Large intestine (tissue), 3 donors: ENCODE results near the gene SUGP1. TPM values are rescaled to one million over a fixed set of nuclear protein-coding genes. Genes with fewer than 3 reads are reported as not detected.
"Not testable (repeated sequence)": the region's sequence is repeated elsewhere in the genome, so short reads cannot be mapped to it uniquely, and the experiment has no call there.

Source experiments
- DNase-seq, 2 donors: peaks; one replicate each; pipeline versions ENCODE4 v3.0.0 to v3.0.0-alpha.2; 2013
- H3K27ac ChIP-seq: one replicate; pipeline ENCODE4 v1.5.1; 2013; ENCODE audit warnings: low read length
- H3K27me3 ChIP-seq: 2 replicates; pipeline ENCODE4 v1.6.1; 2013; ENCODE audit warnings: low read length; ENCODE audit not compliant: control insufficient read depth, insufficient read depth
- H3K36me3 ChIP-seq: 2 replicates; pipeline ENCODE4 v1.6.1; 2013; ENCODE audit warnings: low read length; ENCODE audit not compliant: control insufficient read depth, insufficient read depth
- H3K4me1 ChIP-seq: one replicate; pipeline ENCODE4 v1.6.1; 2013; ENCODE audit warnings: low read length; ENCODE audit not compliant: control insufficient read depth, insufficient read depth
- H3K4me3 ChIP-seq: one replicate; pipeline ENCODE4 v1.5.1; 2013; ENCODE audit warnings: low read length
- H3K9me3 ChIP-seq: one replicate; pipeline ENCODE4 v1.6.1; 2013; ENCODE audit warnings: mild to moderate bottlenecking, low read depth, low read length, moderate library complexity; ENCODE audit not compliant: control insufficient read depth
- WGBS: methylation state at CpG from one replicate; pipeline ENCODE4 v1.1.5; 2013; ENCODE audit warnings: low lambda C conversion rate; ENCODE audit not compliant: insufficient coverage; 5-methylcytosine and 5-hydroxymethylcytosine counted together
- polyA plus RNA-seq: library from polyadenylated mRNA; unstranded; fragments of 120-200 nt; gene quantifications from one replicate; pipeline ENCODE4 v1.2.1, GENCODE V29; 2013

SUGP1 gene
- polyA plus RNA-seq, 1 donor, result 38.3 TPM

DNA sequence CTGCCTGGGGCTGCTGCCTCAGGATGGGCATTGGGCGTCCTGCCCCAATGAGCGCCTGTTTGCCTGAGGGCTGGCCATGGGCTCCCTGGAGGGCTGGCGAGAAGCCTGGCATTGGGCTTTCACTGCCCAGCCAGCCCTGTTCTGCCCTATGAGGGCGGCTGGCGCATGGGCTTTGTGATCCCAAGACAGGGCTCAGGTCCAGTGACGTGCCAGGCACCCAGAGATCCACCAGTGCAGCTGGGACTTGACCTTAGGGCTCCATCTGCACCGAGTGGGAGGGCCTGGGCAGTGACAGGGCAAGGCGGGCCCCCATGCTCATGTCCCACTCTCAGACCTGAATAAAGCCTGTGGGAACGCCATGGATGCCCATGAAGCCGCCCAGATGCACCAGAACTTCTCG lies 34.6 kb upstream of the SUGP1 start:
- DNase-seq, result no peak
- H3K36me3 ChIP-seq, result peaks cover 60% of the 10 kb centered on the region
- no CpG with 5 or more reads among the region's 11 CpGs for WGBS

DNA sequence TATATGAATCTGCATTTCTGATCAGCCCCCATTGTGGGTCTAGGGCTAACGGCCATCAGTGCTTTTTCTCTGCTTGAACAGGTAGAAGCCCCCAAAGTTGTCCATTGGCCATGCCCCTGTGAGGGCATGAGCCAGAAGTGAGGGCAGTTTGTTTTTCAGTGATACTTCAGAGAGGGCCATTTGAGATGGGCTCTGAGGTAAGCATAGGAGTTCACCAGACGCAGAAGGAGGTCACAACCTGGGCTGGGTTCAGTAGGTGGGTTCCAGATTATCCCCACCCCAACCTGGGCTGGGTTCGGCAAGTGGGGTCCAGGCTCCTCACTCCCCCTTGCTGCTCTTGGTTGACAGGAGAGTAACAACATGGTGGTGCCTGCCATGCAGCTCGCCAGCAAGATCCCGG lies 33.7 kb upstream of the SUGP1 start:
- no peaks in the 10 kb centered on the region for H3K27me3 ChIP-seq
- no peaks in the 10 kb centered on the region for H3K9me3 ChIP-seq
- no peak overlapping the region for H3K27ac ChIP-seq
- no peak for DNase-seq
- H3K36me3 ChIP-seq, result peaks cover 68% of the 10 kb centered on the region
- H3K4me1 ChIP-seq, result no peaks in the 10 kb centered on the region
- WGBS, result no CpG with 5 or more reads among the region's 5 CpGs
- H3K4me3 ChIP-seq, result no peak overlapping the region

More for the DNA sequence above, 34.6 kb upstream of the SUGP1 start:
- no peak overlapping the region for H3K27ac ChIP-seq
- no peak overlapping the region for H3K4me3 ChIP-seq
- no peaks in the 10 kb centered on the region for H3K4me1 ChIP-seq
- no peaks in the 10 kb centered on the region for H3K27me3 ChIP-seq
- H3K9me3 ChIP-seq, result no peaks in the 10 kb centered on the region

- Histone ChIP-seq H3K4me3 (no peak overlapping the region), H3K27ac (no peak overlapping the region), H3K27me3 (no peaks in the 10 kb centered on the region), H3K36me3 (peaks cover 76% of the 10 kb centered on the region), H3K4me1 (no peaks in the 10 kb centered on the region), H3K9me3 (no peaks in the 10 kb centered on the region)
- no peak for DNase-seq
- WGBS, result no CpG with 5 or more reads among the region's 8 CpGs
Observed at GRCh38 chr19:19352823-19353222, 32.5 kb upstream of the SUGP1 start.

DNA sequence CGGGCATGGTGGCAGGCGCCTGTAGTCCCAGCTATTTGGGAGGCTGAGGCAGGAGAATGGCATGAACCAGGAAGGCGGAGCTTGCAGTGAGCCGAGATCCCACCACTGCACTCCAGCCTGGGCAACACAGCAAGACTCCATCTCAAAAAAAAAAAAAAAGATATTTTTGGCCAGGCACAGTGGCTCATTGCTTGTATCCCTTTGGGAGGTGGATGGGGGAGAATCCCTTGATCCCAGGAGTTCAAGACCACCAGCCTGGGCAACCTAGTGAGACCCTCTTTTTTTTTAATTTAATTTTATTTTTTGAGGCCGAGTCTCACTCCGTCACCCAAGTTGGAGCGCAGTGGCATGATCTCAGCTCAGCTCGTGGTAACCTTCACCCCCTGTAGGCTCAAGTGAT lies 30.4 kb upstream of the SUGP1 start:
- peaks cover 80% of the 10 kb centered on the region for H3K36me3 ChIP-seq
- not testable (repeated sequence) for H3K27ac ChIP-seq, H3K9me3 ChIP-seq, DNase-seq, H3K27me3 ChIP-seq, H3K4me3 ChIP-seq, H3K4me1 ChIP-seq
- no CpG with 5 or more reads among the region's 8 CpGs for WGBS

DNA sequence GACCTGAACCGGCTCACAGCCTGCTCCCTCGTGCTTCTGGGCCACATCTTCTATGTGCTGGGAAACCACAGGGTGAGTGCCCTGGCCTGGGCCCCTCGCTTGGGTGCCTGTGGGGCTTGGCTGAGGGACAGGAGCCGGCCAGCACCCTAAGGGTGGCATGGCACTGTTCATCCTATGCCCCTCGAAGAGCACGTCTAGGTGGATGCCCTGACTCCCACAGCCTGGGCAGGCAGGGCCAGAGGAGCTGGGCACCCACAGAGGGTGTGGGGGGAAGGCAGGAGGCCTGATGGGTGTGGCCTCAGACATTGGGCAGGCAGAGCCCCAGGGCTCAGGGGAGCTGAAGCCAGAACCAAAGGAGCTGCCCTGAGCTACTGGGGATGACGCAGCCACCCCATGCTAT lies 29.1 kb upstream of the SUGP1 start:
- H3K4me1 ChIP-seq, result no peaks in the 10 kb centered on the region
- no peaks in the 10 kb centered on the region for H3K27me3 ChIP-seq
- no peak overlapping the region for H3K27ac ChIP-seq
- no peaks in the 10 kb centered on the region for H3K9me3 ChIP-seq
- no CpG with 5 or more reads among the region's 7 CpGs for WGBS
- H3K4me3 ChIP-seq, result no peak overlapping the region
- no peak for DNase-seq
- peaks cover 80% of the 10 kb centered on the region for H3K36me3 ChIP-seq

- WGBS, result no CpG with 5 or more reads among the region's 9 CpGs
Observed at GRCh38 chr19:19348266-19348665, 28.0 kb upstream of the SUGP1 start.

GRCh38 chr19:19347401-19348110 lies 27.2 kb upstream of the SUGP1 start:
- H3K36me3 ChIP-seq, result peaks cover 79% of the 10 kb centered on the region
- DNase-seq, result no peak
- H3K4me3 ChIP-seq, result no peak overlapping the region
- no peaks in the 10 kb centered on the region for H3K9me3 ChIP-seq
- H3K27ac ChIP-seq, result no peak overlapping the region
- no peaks in the 10 kb centered on the region for H3K4me1 ChIP-seq
- no CpG with 5 or more reads among the region's 10 CpGs for WGBS
- no peaks in the 10 kb centered on the region for H3K27me3 ChIP-seq

More at GRCh38 chr19:19348266-19348665, 28.0 kb upstream of the SUGP1 start:
- Histone ChIP-seq H3K36me3 (peaks cover 79% of the 10 kb centered on the region), H3K4me3 (no peak overlapping the region), H3K27me3 (no peaks in the 10 kb centered on the region), H3K9me3 (no peaks in the 10 kb centered on the region), H3K4me1 (no peaks in the 10 kb centered on the region), H3K27ac (no peak overlapping the region)
- no peak for DNase-seq

DNA sequence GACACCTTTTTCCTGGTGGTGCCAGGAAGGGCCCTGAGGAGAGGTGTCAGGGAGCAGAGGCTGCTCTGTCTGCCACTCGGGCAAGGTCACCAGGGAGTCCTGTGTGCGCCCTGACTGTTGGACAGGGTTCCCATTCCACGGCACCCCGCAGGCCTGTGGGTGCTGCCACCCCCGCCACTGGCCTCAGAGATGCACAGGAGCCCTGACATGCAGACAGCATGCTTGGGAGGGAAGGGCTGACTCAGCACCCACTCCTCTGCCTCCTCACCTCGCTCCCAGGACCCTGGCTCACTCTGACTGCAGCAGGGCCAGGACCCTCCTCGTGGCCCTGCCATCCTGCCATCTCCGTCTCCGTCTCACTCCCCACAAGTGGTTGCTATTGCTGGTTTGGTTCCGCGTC lies 25.7 kb upstream of the SUGP1 start:
- no peaks in the 10 kb centered on the region for H3K4me1 ChIP-seq
- WGBS, result no CpG with 5 or more reads among the region's 11 CpGs
- DNase-seq, result no peak
- no peaks in the 10 kb centered on the region for H3K9me3 ChIP-seq
- H3K27ac ChIP-seq, result no peak overlapping the region
- no peak overlapping the region for H3K4me3 ChIP-seq
- H3K27me3 ChIP-seq, result no peaks in the 10 kb centered on the region
- H3K36me3 ChIP-seq, result peaks cover 87% of the 10 kb centered on the region

- peaks cover 92% of the 10 kb centered on the region for H3K36me3 ChIP-seq
- WGBS, result no CpG with 5 or more reads among the region's 21 CpGs
- H3K4me1 ChIP-seq, result no peaks in the 10 kb centered on the region
Observed at GRCh38 chr19:19345232-19345631, 24.9 kb upstream of the SUGP1 start.

DNA sequence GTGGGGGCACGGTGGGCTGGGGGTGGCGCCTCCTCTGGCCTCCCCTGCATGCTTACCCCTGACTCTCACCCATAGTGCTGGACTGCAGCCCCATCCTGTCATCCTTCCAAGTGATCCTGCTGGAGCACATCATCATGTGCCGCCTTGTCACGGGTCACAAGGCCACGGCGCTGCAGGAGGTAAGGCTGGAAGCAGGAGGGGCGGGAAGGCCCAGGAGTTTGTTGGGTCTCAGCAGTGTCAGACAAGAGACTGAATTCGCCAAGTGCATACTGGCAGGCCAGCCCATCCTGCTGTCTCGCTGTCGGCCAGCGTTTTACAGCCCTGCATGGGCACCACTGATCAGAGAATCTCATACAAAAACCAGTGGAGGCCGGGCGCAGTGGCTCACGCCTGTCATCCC lies 23.5 kb upstream of the SUGP1 start:
- Histone ChIP-seq H3K4me1 (no peaks in the 10 kb centered on the region), H3K4me3 (no peak overlapping the region), H3K27ac (no peak overlapping the region), H3K9me3 (no peaks in the 10 kb centered on the region), H3K36me3 (peaks cover 87% of the 10 kb centered on the region), H3K27me3 (no peaks in the 10 kb centered on the region)
- WGBS, result no CpG with 5 or more reads among the region's 14 CpGs
- no peak for DNase-seq

More at GRCh38 chr19:19345232-19345631, 24.9 kb upstream of the SUGP1 start:
- Histone ChIP-seq H3K27ac (no peak overlapping the region), H3K9me3 (no peaks in the 10 kb centered on the region), H3K27me3 (no peaks in the 10 kb centered on the region), H3K4me3 (no peak overlapping the region)
- DNase-seq, result no peak

DNA sequence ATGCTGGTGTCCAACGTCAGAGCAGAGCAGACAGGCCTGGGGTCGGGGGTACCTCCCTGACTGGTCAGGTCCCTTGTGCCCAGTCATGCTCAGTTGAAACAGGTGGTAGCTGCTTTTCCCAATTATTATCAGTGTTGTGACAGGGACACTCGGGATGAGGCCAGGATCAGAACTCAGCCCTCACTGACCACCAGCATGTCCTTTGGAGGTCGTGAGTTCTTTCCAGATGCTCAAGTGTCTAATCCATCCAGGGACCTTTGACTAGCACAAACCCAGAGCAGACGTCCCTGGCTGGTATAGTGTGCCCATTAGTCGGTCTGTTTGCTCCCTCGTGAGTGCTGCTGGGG lies 22.7 kb upstream of the SUGP1 start:
- no peaks in the 10 kb centered on the region for H3K9me3 ChIP-seq
- WGBS, result no CpG with 5 or more reads among the region's 7 CpGs
- DNase-seq, result no peak
- peaks cover 87% of the 10 kb centered on the region for H3K36me3 ChIP-seq
- no peak overlapping the region for H3K27ac ChIP-seq
- no peak overlapping the region for H3K4me3 ChIP-seq
- no peaks in the 10 kb centered on the region for H3K27me3 ChIP-seq
- H3K4me1 ChIP-seq, result no peaks in the 10 kb centered on the region
